NCI-H82 treated with DMSO at 0.1 percent for 48 hours (cell line): ENCODE measurements around the gene SLC38A8.

ENCODE experiments used
- DNase-seq: peaks from one replicate; lab custom pipeline; 2025; ENCODE audit not compliant: unreplicated experiment; lab: John Stamatoyannopoulos, UW

SLC38A8 gene

GRCh38 chr16:84000989-84001642 is 41.5 kb downstream of the SLC38A8 start:
- DNase-seq: no peak

GRCh38 chr16:83998091-83998490 is 44.5 kb downstream of the SLC38A8 start:
- DNase-seq: no peak

- DNase-seq: no peak
Measured at GRCh38 chr16:83996481-83997252, 45.9 kb downstream of the SLC38A8 start.

GRCh38 chr16:83995754-83996153 is 46.8 kb downstream of the SLC38A8 start:
- DNase-seq: no peak

GRCh38 chr16:83994703-83995102 is 47.9 kb downstream of the SLC38A8 start:
- no peak for DNase-seq

GRCh38 chr16:83994087-83994486 is 48.5 kb downstream of the SLC38A8 start:
- no peak for DNase-seq

GRCh38 chr16:83992624-83993023 is 50.0 kb downstream of the SLC38A8 start:
- no peak for DNase-seq

GRCh38 chr16:83990492-83990891 is 52.1 kb downstream of the SLC38A8 start:
- DNase-seq: no peak

GRCh38 chr16:83989300-83989699 is 53.3 kb downstream of the SLC38A8 start:
- DNase-seq: no peak

- no peak for DNase-seq
Measured at GRCh38 chr16:83983491-83983890, 59.1 kb downstream of the SLC38A8 start.

- no peak for DNase-seq
Measured at GRCh38 chr16:83981799-83982198, 60.8 kb downstream of the SLC38A8 start.

- DNase-seq: no peak
Measured at GRCh38 chr16:83980794-83981193, 61.8 kb downstream of the SLC38A8 start.

- DNase-seq: no peak
Measured at GRCh38 chr16:83979441-83979840, 63.2 kb downstream of the SLC38A8 start.

GRCh38 chr16:83978401-83978904 is 64.1 kb downstream of the SLC38A8 start:
- DNase-seq: no peak

GRCh38 chr16:83977056-83977815 is 65.4 kb downstream of the SLC38A8 start:
- no peak for DNase-seq

- DNase-seq: no peak
Measured at GRCh38 chr16:83975590-83976260, 66.9 kb downstream of the SLC38A8 start.

GRCh38 chr16:83974475-83974874 is 68.1 kb downstream of the SLC38A8 start:
- DNase-seq: no peak

- DNase-seq: no peak
Measured at GRCh38 chr16:83973581-83974385, 68.8 kb downstream of the SLC38A8 start.

- no peak for DNase-seq
Measured at GRCh38 chr16:83973077-83973476, 69.5 kb downstream of the SLC38A8 start.

- no peak for DNase-seq
Measured at GRCh38 chr16:83972256-83973008, 70.2 kb downstream of the SLC38A8 start.
